GM18499 (cell line): ENCODE results near the gene MCRIP1.
"Not testable (repeated sequence)": the region's sequence is repeated elsewhere in the genome, so short reads cannot be mapped to it uniquely, and the experiment has no call there.

Source experiments
- ATAC-seq: cut with Tn5 transposase; IDR thresholded peaks from one replicate; pipeline ENCODE4 v1.9.1; 2021; ENCODE audit warnings: moderate number of reproducible peaks; ENCODE audit not compliant: insufficient read depth, unreplicated experiment

The MCRIP1 gene

GRCh38 chr17:81842725-81843504, 9.8 kb upstream of the MCRIP1 start:
- no peak for ATAC-seq

- ATAC-seq, result no peak
Measured at GRCh38 chr17:81842378-81842724, 9.3 kb upstream of the MCRIP1 start.

DNA sequence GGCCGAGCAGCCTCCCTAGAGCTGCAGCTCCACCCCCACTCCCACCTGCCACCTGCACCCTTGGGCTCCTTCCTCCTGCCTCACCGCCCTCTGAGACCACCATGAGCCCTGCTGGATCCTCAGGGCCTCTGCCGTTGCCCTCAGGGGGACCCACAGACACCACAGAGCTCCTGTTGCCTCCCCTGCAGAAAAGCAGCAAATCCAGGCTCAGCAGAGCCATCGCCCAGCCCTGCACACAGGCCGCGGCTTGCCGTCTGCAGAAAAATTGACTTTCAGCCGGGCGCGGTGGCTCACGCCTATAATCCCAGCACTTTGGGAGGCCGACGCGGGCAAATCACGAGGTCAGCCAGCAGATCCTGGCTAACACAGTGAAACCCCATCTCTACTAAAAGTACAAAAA, 8.8 kb upstream of the MCRIP1 start:
- no peak for ATAC-seq

- no peak for ATAC-seq
Measured at GRCh38 chr17:81840826-81841778, 8.0 kb upstream of the MCRIP1 start.

DNA sequence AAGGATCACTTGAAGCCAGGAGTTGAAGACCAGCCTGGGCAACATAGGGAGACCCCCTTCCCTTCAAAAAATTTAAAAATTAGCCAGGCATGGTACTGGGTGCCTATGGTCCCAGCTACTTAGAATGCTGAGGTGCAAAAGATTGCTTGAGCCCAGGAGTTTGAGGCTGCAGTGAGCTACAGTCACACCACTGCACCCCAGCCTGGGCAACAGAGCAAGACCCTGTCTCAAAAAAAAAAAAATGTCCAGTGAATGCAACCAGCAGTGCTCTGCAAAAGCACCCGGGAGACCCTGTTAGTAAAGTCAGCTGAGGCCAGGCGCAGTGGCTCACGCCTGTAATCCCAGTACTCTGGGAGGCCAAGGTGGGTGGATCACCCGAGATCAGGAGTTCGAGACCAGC, 7.0 kb upstream of the MCRIP1 start:
- ATAC-seq, result not testable (repeated sequence)

DNA sequence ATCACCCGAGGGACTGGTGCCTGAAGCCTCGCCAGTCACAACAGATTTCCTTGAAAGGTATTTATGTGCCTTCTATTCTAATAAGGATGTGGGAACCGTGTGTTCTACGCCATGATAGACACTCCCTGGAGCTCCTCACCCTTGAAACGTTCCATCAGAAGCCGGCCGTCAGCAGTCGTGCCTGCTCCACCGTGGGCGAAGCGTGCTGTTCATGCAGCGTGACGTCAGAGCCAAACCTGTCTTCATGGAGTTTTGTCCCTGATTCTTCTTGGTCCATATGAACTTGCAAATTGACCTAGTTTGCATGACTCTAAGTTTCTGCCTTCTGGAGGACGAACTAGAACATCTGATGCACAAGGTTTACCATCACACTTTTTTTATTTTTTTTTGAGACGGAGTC, 6.2 kb upstream of the MCRIP1 start:
- no peak for ATAC-seq

- ATAC-seq, result no peak
Measured at GRCh38 chr17:81838753-81839255, 5.7 kb upstream of the MCRIP1 start.

GRCh38 chr17:81837641-81838040, 4.5 kb upstream of the MCRIP1 start:
- no peak for ATAC-seq

GRCh38 chr17:81834831-81835267, 1.8 kb upstream of the MCRIP1 start, which contains the start of gene PPP1R27:
Gene PPP1R27 (minus strand): TSS chr17:81835050. CDS start chr17:81834953, 97 bp downstream.
- no peak for ATAC-seq

DNA sequence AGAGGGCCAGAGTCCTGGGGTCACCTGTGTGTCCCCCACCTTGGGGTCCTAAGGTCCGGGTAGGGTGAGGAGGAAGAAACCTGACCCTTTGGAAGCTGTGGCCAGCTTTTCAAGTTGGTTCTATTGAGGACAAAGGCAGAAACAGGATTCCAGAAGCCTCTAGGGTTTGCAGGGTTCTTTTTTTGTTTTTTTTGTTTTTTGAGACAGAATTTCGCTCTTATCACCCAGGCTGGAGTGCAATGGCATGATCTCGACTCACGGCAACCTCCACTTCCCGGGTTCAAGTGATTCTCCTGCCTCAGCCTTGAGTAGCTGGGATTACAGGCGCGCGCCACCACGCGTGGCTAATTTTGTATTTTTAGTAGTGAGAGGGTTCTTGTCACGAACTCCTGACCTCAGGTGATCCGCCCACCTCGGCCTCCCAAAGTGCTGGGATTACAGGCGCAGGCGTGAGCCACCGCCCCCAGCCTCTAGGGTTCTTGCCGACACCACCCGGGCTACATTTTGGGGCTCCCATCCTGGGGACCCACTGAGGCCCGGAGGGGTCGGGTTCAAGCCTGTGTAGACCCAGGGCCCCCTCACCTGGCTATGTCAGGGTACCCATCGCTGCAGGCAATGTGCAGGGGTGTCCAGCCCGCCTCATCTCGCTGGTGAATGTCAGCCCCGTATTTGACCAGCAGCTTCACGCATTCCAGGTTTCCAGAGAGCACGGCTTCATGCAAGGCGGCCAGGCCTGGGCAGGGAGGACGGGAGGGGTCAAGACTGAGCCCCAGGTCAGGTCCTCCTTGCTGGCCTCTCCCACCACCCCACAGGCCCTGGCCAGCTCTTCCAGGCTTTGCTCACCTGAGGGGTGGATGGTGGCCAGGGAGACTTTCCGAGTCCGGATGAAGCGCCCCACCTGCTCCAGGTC, 1.1 kb upstream of the MCRIP1 start:
- ATAC-seq, result no peak

GRCh38 chr17:81832608-81833159, 407 bp downstream of the MCRIP1 start:
- no peak for ATAC-seq

DNA sequence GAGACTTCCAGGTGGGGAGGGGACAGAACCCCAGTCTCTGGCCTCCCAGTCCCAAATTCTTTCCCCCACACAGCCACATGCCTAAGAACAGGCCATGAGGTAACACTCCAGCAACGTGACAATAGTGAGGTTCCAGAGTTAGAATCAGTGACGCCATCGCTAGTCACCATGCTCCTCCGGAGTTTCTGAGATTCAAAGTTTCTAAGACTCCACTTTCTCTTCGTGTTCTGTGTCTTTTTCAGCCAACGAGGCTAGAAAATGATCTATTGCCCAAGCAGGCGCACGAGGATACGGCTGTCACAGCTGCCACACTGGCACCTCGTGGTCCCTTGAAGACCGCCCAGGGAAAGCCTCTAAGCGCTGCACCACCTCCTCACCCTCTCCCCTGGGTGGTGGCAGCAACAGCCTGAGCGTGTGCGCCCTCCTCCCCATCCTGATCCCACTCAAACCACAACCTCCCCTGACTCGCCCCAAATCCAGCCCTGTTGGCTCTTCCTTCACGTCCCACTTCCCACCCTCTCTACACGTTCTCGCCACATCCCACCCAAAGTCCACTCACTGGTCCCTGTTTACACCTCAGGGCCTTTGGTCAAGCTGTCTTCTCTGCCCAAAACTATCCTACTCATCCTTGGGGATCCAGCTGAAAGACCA, 1.0 kb downstream of the MCRIP1 start:
- no peak for ATAC-seq

DNA sequence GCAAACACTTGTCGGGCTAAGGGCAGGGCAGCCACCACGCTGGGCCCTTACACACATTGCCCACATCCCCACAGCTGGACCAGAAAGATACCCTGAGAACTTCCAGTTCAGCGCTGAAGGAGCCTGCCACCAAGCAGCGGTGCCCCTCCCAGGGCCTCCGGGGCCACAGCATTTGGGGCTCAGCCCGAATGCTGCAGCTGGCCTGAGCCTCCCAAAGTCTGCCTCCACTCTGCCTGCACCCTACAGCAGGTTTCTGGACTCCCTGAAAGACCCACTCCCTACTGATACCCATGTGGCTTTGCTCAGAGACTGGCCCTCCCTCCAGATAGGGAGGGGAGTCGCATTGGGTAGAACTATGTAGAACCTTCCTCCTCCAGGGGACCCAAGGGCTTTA, 1.5 kb downstream of the MCRIP1 start:
- ATAC-seq, result no peak

DNA sequence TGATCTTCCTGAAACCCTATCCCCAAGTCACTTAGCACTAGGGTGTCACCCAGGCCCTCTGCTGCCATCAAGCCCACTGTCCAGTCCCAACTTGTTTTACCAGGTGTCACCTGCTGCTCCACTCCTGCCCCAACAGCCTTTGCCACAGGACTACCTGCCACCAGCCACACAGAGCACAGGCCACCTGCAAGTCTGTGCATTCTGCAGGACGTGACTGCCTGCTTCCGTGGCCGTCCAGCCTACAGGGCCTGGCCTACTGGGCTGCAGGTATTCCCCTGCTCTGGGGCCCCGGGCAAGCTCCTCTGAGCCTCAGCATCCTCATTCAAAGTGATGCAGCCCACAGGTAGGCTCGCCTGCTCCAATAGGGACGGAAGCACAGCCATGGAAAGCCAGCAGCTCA, 3.2 kb downstream of the MCRIP1 start:
- ATAC-seq, result no peak

DNA sequence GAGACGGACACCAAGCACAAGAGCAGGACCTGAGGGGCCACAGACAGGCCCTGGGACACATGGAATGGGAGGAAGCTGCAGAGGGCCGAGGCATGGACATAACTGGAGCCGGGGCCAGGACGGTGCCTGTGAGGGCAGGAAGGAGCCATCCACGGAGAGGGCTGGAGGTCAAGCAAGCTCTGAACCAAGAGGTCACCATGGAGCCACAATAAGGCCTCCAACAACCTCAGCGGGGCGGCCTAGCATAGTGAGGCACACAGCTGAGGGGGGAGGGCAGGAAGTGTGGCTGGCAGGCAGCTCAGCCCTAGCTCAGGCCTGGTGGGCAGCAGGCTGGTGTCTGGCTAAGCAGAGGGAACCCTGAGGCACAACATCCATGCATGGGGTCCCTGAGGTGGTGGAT, 4.4 kb downstream of the MCRIP1 start:
- ATAC-seq, result no peak

GRCh38 chr17:81825841-81826466, 7.1 kb downstream of the MCRIP1 start:
- no peak for ATAC-seq

DNA sequence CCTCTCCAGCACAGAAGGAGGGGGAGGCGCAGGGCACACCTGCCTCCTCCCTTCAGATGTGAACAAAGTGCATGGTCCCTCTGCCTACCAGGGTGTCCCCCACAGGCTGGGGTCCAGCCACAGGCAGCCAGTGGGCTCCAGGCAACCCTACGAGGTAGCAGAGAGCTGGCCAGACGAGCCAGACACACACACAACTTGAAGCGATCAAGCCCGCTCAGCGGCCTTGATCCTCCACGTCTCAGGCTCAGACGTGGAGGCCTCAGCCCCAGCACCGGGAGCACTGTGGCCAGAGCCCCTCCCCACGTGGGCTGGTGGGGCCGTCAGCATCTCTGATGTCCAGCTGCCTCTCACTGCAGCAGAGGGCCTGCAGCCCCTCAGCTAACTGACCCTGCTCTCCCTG, 8.5 kb downstream of the MCRIP1 start:
- no peak for ATAC-seq

GRCh38 chr17:81823820-81824550, 9.1 kb downstream of the MCRIP1 start:
- ATAC-seq, result no peak
